GM21528 (cell line): ENCODE results near the gene NAALADL2.
"Not testable (repeated sequence)": the region's sequence is repeated elsewhere in the genome, so short reads cannot be mapped to it uniquely, and the experiment has no call there.

Experiments
- ATAC-seq: cut with Tn5 transposase; IDR thresholded peaks from one replicate; pipeline ENCODE4 v1.9.1; 2021; ENCODE audit warnings: mild to moderate bottlenecking, moderate library complexity; ENCODE audit not compliant: unreplicated experiment, low FRiP score

The NAALADL2 gene

GRCh38 chr3:175340338-175341015 lies 481.3 kb downstream of the NAALADL2 start:
- ATAC-seq = no peak

GRCh38 chr3:175342196-175342595 lies 483.1 kb downstream of the NAALADL2 start:
- ATAC-seq = no peak

GRCh38 chr3:175343946-175344345 lies 484.8 kb downstream of the NAALADL2 start:
- ATAC-seq = no peak

DNA sequence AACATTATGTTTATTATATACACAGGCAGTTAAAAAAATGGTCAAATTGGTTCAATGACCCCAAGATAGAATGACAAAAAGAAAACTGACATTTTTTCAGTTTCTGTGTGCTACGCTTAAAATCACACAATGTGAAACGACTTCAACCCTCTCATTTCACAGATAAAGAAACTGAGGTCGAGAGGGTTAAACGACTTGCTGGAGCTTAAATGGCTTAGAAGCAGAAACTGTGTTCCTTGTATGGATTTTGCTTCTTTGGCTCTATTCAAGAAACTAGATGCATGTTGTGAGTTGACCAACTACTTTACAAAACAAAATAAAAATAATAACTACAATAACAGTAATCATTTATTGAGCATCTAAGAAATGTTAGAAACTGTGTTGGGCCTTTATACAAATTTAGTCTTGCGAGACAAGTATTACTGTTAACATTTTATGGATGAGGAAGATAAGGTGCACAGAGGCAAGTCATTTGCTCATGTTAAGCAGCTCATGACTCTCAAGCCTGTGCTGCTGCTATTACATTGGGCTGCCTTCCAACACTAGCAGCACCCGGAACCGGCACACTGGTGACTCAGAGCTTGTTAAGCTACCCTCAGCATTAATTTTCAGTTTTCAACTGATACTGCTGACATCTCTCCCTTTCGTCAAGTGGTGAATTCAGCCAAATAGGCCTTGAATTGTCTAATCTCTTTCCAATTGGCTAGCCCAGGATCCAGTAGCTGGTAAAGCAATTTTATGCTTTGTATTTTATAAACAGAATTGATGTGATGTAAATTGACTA lies 487.6 kb downstream of the NAALADL2 start:
- ATAC-seq = no peak

DNA sequence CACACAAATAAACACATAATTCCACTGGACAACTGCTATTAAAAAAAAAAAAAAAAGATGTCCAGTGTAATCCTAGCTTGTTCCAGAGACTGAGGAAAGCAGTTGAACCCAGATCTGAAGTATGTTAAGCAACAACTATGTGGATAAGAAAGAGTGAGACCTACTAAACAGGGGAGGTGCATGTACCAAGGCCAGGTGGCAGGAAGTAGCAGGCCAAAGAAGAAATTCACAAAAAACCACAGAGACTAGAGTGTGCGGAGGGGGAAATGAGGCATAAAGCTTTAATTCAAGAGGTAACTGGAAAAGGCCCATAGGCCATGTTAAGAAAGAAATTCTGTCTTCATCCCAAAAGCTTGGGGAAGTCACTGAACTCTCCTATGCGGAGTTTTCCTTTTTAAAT lies 490.0 kb downstream of the NAALADL2 start:
- ATAC-seq = no peak

DNA sequence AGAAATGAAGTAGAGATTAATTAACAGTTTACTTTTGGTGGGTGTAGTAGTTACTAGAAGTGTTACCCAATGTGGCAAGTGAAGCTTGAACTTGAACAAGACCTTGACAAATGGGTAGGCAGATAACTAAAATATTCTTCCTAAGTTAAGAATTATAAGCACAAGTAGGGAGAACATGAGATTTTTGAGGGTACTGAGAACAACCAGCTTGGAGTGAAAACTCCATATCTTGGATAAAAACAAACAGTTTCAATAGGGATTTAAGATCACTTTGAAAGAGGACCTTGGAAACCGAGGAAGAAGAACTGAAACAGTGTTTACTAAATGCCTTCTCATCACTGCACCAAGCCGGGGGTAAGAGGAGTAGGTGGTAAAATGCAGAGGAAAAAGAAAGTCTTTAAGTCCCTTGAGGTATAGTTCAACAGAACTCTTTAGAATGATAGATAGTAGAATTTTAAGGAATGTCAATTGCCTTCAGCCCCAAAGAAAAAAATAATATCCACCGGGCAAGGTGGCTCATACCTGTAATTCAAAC lies 496.7 kb downstream of the NAALADL2 start:
- ATAC-seq = no peak

- ATAC-seq = no peak
These were observed 497.8 kb downstream of the NAALADL2 start for GRCh38 chr3:175356899-175357324.

DNA sequence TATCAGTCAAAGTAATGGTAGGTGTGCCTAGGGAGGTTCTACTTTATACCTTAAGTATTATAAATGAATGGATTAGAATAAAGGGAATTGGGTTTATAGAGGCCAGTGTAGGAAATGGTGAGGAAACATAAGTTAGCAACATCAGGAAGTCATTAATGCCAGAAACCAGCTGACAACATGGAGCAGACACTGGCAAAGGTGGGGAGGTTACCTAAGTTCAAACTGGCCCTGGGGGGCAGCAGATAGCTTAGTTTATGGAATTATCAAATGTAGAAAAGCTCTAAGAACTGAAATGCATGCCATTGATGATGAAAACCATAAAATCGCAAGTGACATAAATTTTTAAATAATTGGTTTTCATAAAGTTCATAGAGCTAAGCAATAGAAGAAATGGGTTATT lies 498.6 kb downstream of the NAALADL2 start:
- ATAC-seq = no peak

DNA sequence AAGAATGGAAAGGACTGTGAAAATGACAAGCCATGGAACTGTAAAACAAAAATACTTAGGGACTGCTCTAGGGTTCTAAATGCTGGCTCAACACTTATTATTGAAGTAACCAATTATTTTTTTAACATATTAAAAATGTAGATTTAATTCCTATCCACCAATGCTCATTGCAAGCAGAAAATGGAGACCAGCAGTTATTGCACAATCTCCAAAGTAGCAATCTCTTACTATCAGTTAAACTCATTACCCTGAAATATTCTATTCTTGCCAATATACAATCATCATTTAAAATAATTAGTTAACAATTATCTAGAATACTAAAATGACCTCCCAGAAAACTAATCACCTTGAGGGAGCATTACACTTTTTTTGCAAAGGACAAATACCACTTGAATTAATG lies 499.8 kb downstream of the NAALADL2 start:
- no peak for ATAC-seq

DNA sequence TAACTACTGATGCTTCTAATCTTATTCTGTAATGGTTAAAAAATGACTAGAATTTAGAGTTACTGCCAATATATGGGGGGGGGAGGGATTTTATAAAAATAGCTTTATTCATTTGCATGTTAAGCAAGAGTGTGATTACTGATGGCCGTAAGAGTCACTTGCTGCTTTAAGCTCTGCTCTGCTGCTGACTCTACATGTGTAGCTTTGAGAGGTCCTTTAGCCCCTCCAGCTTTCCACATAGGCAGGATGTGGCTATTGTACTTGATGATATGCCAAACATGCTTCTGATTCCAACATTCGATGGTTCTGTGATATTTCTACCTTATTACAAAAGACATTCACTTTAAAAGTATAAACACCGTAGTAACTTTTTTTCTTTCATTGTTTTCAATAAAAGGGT lies 511.3 kb downstream of the NAALADL2 start:
- not testable (repeated sequence) for ATAC-seq

DNA sequence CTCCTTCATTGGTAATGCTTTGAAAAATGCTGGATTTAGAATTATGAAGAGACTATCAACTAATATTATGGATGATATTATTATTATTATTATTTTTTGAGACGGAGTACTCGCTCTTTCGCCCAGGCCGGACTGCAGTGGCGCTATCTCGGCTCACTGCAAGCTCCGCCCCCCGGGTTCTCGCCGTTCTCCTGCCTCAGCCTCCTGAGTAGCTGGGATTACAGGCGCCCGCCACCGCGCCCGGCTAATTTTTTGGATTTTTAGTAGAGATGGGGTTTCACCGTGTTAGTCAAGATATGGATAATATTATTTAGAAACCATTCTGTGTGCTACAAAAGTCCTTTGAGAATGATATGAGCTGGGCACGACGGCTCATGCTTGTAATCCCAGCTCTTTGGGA lies 512.1 kb downstream of the NAALADL2 start:
- ATAC-seq = not testable (repeated sequence)

DNA sequence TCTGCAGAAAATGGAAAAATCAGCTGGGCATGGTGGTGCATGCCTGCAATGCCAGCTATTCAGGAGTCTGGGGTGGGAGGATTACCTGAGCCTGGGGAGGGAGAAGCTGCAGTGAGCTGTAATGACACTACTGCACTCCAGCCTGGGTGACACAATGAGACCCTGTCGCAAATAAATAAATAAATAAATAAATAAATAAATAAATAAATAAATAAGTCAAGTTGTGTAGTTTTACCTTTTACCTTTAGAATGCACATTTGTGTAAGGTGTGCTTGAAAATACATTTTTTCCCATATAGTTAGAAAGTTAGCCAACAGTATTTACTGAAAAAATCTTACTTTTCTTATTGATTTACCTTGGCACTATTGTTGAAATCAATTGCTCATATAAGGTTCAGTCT lies 515.6 kb downstream of the NAALADL2 start:
- no peak for ATAC-seq

GRCh38 chr3:175378348-175378747 lies 519.2 kb downstream of the NAALADL2 start:
- ATAC-seq = no peak

- no peak for ATAC-seq
These were observed 522.6 kb downstream of the NAALADL2 start for GRCh38 chr3:175381685-175382084.

GRCh38 chr3:175383371-175383770 lies 524.2 kb downstream of the NAALADL2 start:
- ATAC-seq = no peak

DNA sequence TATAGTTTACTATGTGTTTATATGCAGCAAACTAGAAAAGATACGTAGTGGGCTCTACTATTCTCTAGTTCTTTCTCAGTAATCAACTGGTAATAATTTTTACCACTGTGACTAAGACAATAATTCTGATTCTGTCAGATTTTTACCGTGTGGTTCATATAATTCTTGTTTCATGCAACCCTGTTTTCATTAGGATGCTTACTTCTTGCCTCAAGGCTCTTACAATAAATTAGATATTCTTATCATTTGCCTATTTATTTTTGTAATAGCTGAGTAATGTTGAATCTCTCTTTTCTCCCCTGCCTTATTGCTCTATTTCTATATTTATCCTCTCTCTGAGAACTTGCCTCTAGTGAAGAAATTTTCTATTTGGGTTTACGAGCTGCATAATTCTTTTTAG lies 524.7 kb downstream of the NAALADL2 start:
- ATAC-seq = no peak

DNA sequence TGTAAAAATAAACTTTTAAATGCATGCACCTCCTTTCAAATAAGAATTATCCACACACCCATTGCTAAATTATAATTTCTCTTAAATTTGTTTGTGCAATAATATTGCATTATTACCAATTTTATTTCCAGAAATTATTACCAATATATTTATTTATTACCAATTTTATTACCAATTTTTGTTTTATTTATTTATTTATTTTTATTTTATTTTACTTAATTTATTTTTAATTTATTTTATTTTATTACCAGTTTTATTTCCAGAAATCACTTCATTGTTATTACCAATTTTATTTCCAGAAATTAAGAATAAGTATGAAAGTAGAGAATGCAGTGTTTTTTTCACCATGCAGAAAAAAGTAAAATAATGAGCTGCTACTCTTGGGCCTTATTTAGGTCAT lies 525.4 kb downstream of the NAALADL2 start:
- no peak for ATAC-seq

DNA sequence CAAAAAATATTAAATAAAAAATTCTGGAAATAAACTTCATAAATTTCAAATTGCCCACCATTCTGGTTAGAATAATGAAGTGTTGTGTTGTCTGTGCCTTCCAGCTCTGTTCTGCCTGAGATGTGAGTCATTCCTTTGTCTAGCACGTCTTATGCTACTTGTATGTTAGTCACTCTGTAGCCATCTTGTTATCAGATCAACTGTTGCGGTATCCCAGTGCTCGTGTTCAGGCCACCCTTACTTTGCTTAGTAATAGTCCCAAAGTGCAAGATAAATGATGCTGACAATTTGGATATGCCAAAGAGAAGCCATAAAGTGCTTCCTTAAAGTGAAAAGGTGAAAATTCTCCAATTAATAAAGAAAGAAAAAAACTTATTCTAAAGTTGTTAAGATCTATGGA lies 527.5 kb downstream of the NAALADL2 start:
- ATAC-seq = no peak

DNA sequence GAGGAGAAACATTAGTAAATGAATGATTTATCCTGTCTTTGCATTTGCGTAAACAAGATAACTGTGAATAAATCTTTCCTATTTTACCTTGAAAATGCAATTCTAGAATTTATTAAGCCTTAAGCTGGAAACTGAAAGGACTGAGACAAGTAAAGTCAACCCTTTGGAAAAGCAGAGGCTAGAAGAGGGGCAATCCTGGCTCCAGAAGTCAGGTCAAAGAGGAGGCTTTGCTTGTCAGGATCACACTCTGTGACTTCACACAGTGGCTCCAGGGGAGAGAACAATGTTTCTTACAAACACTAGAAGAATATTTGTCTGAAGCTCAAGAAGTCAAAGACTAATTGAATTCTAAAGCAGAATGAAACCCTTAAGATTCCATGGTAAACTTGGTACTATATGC lies 530.4 kb downstream of the NAALADL2 start:
- ATAC-seq = no peak

DNA sequence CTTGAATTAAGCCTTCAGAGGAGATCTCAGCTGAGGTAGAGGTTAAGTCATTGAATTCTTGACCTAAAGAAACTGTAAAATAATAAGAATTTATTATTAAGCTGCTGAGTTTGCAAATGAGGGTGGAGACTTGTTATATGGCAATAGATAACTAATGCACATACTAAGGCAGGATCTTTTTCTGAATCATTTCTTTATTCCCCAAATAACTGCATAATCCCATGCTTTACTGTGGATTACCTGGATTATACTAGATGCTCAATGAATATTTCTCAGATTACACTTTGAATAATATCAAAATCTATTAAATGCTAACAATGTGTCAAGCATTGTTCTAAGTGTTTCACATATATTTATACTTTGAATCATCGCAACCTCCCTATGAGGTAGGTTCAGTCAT lies 532.5 kb downstream of the NAALADL2 start:
- no peak for ATAC-seq

DNA sequence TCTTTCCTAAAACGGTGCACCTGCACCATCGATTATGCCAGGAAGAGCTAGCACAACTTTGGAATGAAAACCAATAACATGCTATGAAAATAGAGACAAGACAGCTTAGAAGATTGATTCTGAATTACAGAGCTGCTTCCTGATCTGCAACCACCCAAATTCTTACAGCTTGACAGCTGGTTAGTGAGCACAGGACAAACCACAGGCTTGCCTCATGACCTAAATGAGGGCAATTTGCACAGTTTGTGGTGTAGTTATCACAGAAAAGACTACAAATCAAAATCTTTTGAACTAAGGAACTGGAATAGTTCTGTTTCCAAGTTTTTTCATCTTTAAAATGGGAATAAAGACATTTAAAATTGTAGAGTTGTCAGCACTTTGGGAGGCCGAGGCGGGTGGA lies 533.5 kb downstream of the NAALADL2 start:
- no peak for ATAC-seq

- ATAC-seq = no peak
These were observed 538.2 kb downstream of the NAALADL2 start for GRCh38 chr3:175397372-175397771.
